ENCODE results near the gene NAA80. TPM values are rescaled to one million over a fixed set of nuclear protein-coding genes. Genes with fewer than 3 reads are reported as not detected.

NAA80 gene
- total RNA-seq, 1 donor from 2014 or later: 9.4 TPM

GRCh38 chr3:50279255-50280016 is 19.8 kb downstream of the NAA80 start:
- Mint-ChIP-seq H3K9me3 (ENCODE audit: low read depth) (no peaks in the 10 kb centered on the region), H3K27me3 (peaks cover 44% of the 10 kb centered on the region), H3K27ac (no peak overlapping the region), H3K36me3 (ENCODE audit: insufficient read depth) (peaks cover 1% of the 10 kb centered on the region), H3K4me1 (ENCODE audit: low read depth) (peaks cover 2% of the 10 kb centered on the region), H3K4me3 (ENCODE audit: low read depth) (no peak overlapping the region)
- no peak for DNase-seq (ENCODE audit: low spot score, unreplicated experiment)
- no peak for TF ChIP-seq CTCF (IDR thresholded peaks at IDR 0.05; ENCODE audit: unreplicated experiment)

- Mint-ChIP-seq H3K36me3 (ENCODE audit: insufficient read depth) (peaks cover 5% of the 10 kb centered on the region), H3K4me3 (ENCODE audit: low read depth) (no peak within 1 kb of the TSS), H3K9me3 (ENCODE audit: low read depth) (no peaks in the 10 kb centered on the region), H3K27ac (no peak within 1 kb of the TSS), H3K27me3 (peaks cover 49% of the 10 kb centered on the region), H3K4me1 (ENCODE audit: low read depth) (peaks cover 5% of the 10 kb centered on the region)
- no peak for DNase-seq (ENCODE audit: low spot score, unreplicated experiment)
- TF ChIP-seq CTCF (IDR thresholded peaks at IDR 0.05; ENCODE audit: unreplicated experiment): no peak
Measured at GRCh38 chr3:50278880-50279224, 20.4 kb downstream of the NAA80 start, which contains the start of gene LSMEM2. Gene LSMEM2, plus strand, starts transcription at chr3:50279087. Its CDS starts 27 bp downstream, at chr3:50279114.

- Mint-ChIP-seq H3K9me3 (ENCODE audit: low read depth) (no peaks in the 10 kb centered on the region), H3K4me1 (ENCODE audit: low read depth) (peaks cover 5% of the 10 kb centered on the region), H3K36me3 (ENCODE audit: insufficient read depth) (peaks cover 5% of the 10 kb centered on the region), H3K4me3 (ENCODE audit: low read depth) (no peak overlapping the region), H3K27ac (no peak overlapping the region), H3K27me3 (peaks cover 51% of the 10 kb centered on the region)
- DNase-seq (ENCODE audit: low spot score, unreplicated experiment): no peak
- no peak for TF ChIP-seq CTCF (IDR thresholded peaks at IDR 0.05; ENCODE audit: unreplicated experiment)
Measured at GRCh38 chr3:50278123-50278879, 20.9 kb downstream of the NAA80 start.

DNA sequence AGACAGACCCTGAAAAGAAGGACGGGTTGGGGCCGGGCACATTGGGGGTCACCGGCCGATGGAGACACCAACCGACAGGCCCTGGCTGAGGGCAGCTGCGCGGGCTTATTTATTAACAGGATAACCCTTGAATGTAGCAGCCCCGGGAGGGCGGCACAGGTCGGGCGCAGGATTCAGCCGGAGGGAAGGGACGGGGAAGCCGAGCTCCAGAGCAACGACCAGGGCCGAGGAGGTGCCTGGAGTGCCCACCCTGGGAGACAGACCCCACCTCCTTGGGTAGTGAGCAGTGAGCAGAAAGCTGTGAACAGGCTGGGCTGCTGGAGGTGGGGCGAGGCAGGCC is 22.5 kb downstream of the NAA80 start:
- Mint-ChIP-seq H3K36me3 (ENCODE audit: insufficient read depth) (peaks cover 5% of the 10 kb centered on the region), H3K27ac (no peak overlapping the region), H3K4me1 (ENCODE audit: low read depth) (peaks cover 6% of the 10 kb centered on the region), H3K9me3 (ENCODE audit: low read depth) (no peaks in the 10 kb centered on the region), H3K27me3 (peaks cover 54% of the 10 kb centered on the region), H3K4me3 (ENCODE audit: low read depth) (no peak overlapping the region)
- no peak for TF ChIP-seq CTCF (IDR thresholded peaks at IDR 0.05; ENCODE audit: unreplicated experiment)
- no peak for DNase-seq (ENCODE audit: low spot score, unreplicated experiment)

DNA sequence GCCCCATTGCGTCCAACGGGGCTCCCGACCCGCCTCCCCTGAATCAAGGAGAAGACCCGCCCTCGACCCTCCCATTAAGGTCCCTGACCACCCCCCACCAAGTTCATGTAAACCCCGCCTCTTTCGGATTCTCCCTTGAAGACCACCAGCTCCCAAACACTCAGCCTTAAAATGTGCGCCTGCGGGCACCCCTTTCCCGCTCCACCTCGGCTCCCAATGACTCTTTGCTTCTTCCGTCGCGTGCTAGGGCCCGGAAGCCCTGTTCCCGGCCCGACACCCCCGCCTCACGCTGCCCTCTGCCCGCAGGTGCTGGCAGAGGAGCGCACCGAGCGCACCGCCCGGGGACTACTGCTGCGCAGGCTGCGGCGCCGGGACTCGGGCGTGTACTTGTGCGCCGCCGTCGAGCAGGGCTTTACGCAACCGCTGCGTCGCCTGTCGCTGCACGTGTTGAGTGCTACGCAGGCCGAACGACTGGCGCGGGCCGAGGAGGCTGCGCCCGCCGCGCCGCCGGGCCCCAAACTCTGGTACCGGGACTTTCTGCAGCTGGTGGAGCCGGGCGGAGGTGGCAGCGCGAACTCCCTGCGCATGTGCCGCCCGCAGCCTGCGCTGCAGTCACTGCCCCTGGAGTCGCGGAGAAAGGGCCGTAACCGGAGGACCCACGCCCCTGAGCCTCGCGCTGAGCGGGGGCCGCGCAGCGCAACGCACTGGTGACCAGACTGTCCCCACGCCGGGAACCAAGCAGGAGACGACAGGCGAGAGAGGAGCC is 23.0 kb downstream of the NAA80 start:
- Mint-ChIP-seq H3K4me1 (ENCODE audit: low read depth) (peaks cover 12% of the 10 kb centered on the region), H3K36me3 (ENCODE audit: insufficient read depth) (peaks cover 5% of the 10 kb centered on the region), H3K4me3 (ENCODE audit: low read depth) (no peak overlapping the region), H3K27me3 (peaks cover 54% of the 10 kb centered on the region), H3K9me3 (ENCODE audit: low read depth) (no peaks in the 10 kb centered on the region), H3K27ac (no peak overlapping the region)
- TF ChIP-seq CTCF (IDR thresholded peaks at IDR 0.05; ENCODE audit: unreplicated experiment): no peak
- no peak for DNase-seq (ENCODE audit: low spot score, unreplicated experiment)
